Ureter (tissue), 1 donor: ENCODE data around the gene HGFAC. TPM values are rescaled to one million over a fixed set of nuclear protein-coding genes. Genes with fewer than 3 reads are reported as not detected.
A peak's percentile ranks its signal among the peaks of the same experiment; 100 is the strongest.

Experiments used
- DNase-seq: peaks from one replicate; pipeline ENCODE4 v3.0.0-alpha.2; 2020; ENCODE audit warnings: low spot score
- total RNA-seq: library from RNA; stranded (reverse); gene quantifications from one replicate; pipeline ENCODE4 v1.2.4, GENCODE V29; 2023
- donor health status: DM: yes; HTN: yes; CAD: no.

The HGFAC gene
- total RNA-seq, 1 donor from 2014 or later = not detected

DNA sequence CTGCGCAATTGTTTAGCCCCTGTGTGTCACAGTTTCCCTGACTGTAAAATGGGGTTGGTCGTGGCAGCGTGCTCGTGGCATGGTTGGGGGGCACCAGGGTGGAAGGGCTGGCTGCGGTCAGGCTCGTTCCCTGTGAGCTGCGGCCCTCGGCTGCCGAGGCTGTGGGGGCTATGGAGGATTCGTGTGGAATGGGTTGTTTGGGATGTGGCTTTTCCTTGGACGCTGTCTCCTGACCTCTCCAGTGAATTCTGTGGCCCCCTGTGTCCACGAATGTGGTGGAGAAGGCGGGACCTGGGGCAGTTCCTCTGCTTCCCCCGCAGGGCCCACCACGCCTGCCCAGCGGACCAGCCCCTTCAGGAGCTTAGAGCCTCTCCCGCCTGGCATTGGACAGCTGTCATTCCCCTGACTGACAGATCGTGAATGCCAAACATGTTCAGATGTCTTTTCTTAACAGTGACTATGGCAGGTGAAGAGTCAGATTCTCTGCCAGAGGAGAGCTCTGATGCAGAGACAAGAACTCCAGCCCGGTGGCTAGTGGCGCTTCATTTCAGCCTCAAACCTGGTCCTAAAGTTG is 17.2 kb upstream of the HGFAC start:
- DNase-seq = no peak

- no peak for DNase-seq
Measured at GRCh38 chr4:3426465-3427133, 15.2 kb upstream of the HGFAC start.

DNA sequence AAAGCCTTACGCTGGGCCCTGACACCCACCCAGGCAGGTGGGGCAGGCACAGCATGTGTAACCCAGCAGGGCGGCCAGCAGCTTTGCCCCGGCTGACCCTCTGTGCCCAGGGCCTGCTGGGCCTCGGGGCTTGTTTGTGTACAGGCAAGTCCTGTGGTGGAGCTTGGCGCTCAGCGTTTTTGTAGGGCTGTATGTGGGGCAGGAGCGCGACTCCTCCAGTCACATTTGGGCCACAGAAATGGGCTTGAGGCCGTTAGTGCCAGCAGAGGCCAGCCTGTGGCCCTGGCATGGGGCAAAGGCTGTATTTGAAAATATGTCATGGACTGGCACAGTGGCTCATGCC is 14.7 kb upstream of the HGFAC start:
- DNase-seq = no peak

GRCh38 chr4:3427706-3428446 is 13.9 kb upstream of the HGFAC start:
- DNase-seq = no peak

- DNase-seq = no peak
Measured at GRCh38 chr4:3429651-3430050, 12.1 kb upstream of the HGFAC start.

- no peak for DNase-seq
Measured at GRCh38 chr4:3430524-3430923, 11.2 kb upstream of the HGFAC start.

GRCh38 chr4:3431446-3431993 is 10.2 kb upstream of the HGFAC start:
- no peak for DNase-seq

- DNase-seq = no peak
Measured at GRCh38 chr4:3432381-3432790, 9.4 kb upstream of the HGFAC start.

GRCh38 chr4:3433138-3433869 is 8.5 kb upstream of the HGFAC start:
- no peak for DNase-seq

- DNase-seq = no peak
Measured at GRCh38 chr4:3434881-3435685, 6.7 kb upstream of the HGFAC start.

DNA sequence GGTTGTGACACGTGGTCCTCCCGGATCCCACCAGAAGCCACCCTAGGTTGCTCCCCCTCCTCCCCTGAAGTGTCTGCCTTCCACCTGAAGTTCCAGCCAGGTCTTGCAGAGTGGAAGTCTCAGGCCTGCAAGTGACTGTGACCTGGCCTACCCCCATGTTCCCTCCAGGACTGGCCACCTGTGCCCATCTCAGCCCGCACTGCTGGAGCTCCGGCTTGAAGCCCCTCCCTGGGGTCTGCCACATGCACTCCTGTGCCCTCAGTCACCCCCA is 6.1 kb upstream of the HGFAC start:
- no peak for DNase-seq

- DNase-seq = no peak
Measured at GRCh38 chr4:3436048-3436797, 5.5 kb upstream of the HGFAC start.

GRCh38 chr4:3436798-3437581 is 4.8 kb upstream of the HGFAC start:
- DNase-seq = peak; percentile 85

DNA sequence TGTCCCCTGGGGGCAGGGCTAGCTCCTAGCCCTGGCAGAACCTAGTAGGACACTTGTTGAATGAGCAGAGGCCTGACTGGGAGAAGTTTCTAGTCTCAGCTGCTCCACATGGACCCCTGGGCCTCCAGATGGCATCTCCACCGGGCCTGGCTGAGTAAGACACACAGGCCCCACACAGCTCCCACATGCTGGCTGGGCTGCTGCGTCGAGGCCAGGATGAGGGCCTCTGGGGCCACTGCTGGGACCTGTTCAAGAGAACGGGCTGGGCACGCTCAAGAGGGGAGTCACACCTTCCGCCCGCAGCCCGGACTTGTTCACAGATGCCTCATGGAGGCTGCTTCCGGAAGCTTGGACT is 4.2 kb upstream of the HGFAC start:
- DNase-seq = peak; percentile 68

- no peak for DNase-seq
Measured at GRCh38 chr4:3437998-3438846, 3.5 kb upstream of the HGFAC start.

GRCh38 chr4:3438847-3439180 is 3.0 kb upstream of the HGFAC start:
- no peak for DNase-seq

GRCh38 chr4:3439391-3439790 is 2.4 kb upstream of the HGFAC start:
- DNase-seq = no peak

DNA sequence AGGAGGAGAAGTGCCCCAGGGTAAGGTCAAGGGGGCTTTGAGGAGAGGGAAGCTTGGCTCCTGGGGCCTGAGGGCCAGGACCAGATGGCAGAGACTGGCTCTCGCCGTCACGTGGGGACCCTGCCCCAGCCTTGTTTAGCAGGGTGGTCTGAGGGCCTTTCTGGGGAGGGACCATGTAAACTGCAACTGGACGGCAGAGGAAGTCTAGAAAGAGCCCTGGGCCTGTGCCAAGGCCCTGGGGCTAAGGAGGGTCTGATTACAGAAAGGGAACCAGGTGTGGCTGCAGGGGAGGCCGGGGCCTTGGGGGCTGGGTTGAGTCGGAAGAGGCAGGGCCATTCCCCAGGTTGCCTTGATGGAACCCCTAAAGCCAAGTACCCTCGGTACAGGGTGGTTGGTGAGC is 1.8 kb upstream of the HGFAC start:
- DNase-seq = no peak

GRCh38 chr4:3440979-3441500 is 728 bp upstream of the HGFAC start:
- no peak for DNase-seq
